Tibial nerve (tissue), 4 donors: ENCODE measurements around the gene ABR. TPM values are rescaled to one million over a fixed set of nuclear protein-coding genes. Genes with fewer than 3 reads are reported as not detected.

ENCODE experiments used
- DNase-seq, 2 donors: peaks; one replicate each; pipeline ENCODE4 v3.0.0-alpha.2; 2019; ENCODE audit warnings: low spot score in 2 of 2
- H3K27ac ChIP-seq, 4 donors: fragments of 200-600 bp; sonication (generic) in 3 of 4; one replicate each; pipeline ENCODE4 v1.5.1; 2017 to 2019; ENCODE audit warnings: mild to moderate bottlenecking in 1 of 4
- H3K27me3 ChIP-seq, 2 donors: fragments of 200-600 bp; sonication (generic) in 1 of 2; one replicate each; pipeline versions ENCODE4 v1.5.1 to v1.6.0; 2017 to 2019
- H3K36me3 ChIP-seq, 3 donors: fragments of 200-600 bp; sonication (generic); one replicate each; pipeline ENCODE4 v1.5.1; 2018 to 2019
- H3K4me1 ChIP-seq, 4 donors: fragments of 200-600 bp; sonication (generic) in 3 of 4; one replicate each; pipeline ENCODE4 v1.5.1; 2017 to 2019
- H3K4me3 ChIP-seq, 4 donors: fragments of 200-600 bp; sonication (generic) in 3 of 4; one replicate each; pipeline ENCODE4 v1.5.1; 2017 to 2019; ENCODE audit warnings: mild to moderate bottlenecking in 1 of 4, moderate library complexity in 1 of 4
- H3K9me3 ChIP-seq, 4 donors: fragments of 200-600 bp; sonication (generic) in 3 of 4; one replicate each; pipeline ENCODE4 v1.5.1; 2017 to 2019
- EP300 ChIP-seq, 2 donors: sonication (generic); formaldehyde crosslinking; IDR thresholded peaks; one replicate each; pipeline ENCODE4 v1.6.1; 2017; ENCODE audit warnings: antibody characterized with exemption in 2 of 2, mild to moderate bottlenecking in 1 of 2
- POLR2A ChIP-seq, 2 donors: fragments of 450-650 bp; IDR thresholded peaks; one replicate each; pipeline ENCODE4 v1.6.1; 2017; ENCODE audit warnings: antibody characterized with exemption in 2 of 2, mild to moderate bottlenecking in 2 of 2, moderate library complexity in 2 of 2
- WGBS, 2 donors: methylation state at CpG; one replicate each; pipeline ENCODE4 v1.1.5; 2018; 5-methylcytosine and 5-hydroxymethylcytosine counted together
- total RNA-seq, 4 donors: library from RNA; depleted of rRNA; stranded (reverse); fragments of >200 nt; gene quantifications; one replicate each; pipeline ENCODE4 v1.1.0, GENCODE V29; 2016
- TF ChIP-seq, protein P1 (sequence below), 5 experiments: fragments of 200-600 bp in 3 of 5; fragments of 450-650 bp in 2 of 5; sonication (generic) in 3 of 5; IDR thresholded peaks; one replicate each; pipeline ENCODE4 v1.5.1; 2016 to 2019; ENCODE audit warnings: antibody characterized with exemption in 5 of 5, mild to moderate bottlenecking in 3 of 5, moderate library complexity in 2 of 5

The ABR gene
- total RNA-seq, 4 donors from 2014 or later: 88.8 to 193 (median 133) TPM

DNA sequence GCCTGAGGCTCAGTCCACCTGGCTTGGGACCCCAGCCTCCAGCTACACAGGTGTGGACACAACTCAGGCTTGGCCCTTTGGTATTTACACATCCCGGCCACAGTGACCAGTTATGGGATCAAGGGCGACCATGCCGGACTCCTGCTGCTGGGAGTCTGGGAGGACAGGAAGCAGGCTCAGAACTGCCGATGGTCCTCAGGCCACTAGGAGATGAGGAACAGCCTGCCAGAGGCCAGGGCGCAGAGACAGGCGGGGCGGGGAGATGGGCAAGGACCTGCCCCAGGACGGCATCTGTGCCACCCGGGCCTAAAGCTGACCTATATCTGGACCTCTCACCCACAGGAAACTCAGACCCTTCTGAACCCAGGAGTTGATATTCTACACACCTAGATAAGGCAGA, 212.7 kb downstream of the ABR start:
- DNase-seq: no peak
- Histone ChIP-seq H3K4me1 (no peaks in the 10 kb centered on the region), H3K27me3 (no peaks in the 10 kb centered on the region), H3K9me3 (no peaks in the 10 kb centered on the region), H3K4me3 (no peak overlapping the region), H3K27ac (no peak overlapping the region), H3K36me3 (no peaks in the 10 kb centered on the region)
- TF ChIP-seq, protein P1, sequence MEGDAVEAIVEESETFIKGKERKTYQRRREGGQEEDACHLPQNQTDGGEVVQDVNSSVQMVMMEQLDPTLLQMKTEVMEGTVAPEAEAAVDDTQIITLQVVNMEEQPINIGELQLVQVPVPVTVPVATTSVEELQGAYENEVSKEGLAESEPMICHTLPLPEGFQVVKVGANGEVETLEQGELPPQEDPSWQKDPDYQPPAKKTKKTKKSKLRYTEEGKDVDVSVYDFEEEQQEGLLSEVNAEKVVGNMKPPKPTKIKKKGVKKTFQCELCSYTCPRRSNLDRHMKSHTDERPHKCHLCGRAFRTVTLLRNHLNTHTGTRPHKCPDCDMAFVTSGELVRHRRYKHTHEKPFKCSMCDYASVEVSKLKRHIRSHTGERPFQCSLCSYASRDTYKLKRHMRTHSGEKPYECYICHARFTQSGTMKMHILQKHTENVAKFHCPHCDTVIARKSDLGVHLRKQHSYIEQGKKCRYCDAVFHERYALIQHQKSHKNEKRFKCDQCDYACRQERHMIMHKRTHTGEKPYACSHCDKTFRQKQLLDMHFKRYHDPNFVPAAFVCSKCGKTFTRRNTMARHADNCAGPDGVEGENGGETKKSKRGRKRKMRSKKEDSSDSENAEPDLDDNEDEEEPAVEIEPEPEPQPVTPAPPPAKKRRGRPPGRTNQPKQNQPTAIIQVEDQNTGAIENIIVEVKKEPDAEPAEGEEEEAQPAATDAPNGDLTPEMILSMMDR (IDR thresholded peaks at IDR 0.05): no peak
- TF ChIP-seq EP300 (IDR thresholded peaks at IDR 0.05) (no peak), POLR2A (IDR thresholded peaks at IDR 0.05) (no peak)
- 97 to 98% methylated on average over 9 of the region's 9 CpGs for WGBS, 2 donors

DNA sequence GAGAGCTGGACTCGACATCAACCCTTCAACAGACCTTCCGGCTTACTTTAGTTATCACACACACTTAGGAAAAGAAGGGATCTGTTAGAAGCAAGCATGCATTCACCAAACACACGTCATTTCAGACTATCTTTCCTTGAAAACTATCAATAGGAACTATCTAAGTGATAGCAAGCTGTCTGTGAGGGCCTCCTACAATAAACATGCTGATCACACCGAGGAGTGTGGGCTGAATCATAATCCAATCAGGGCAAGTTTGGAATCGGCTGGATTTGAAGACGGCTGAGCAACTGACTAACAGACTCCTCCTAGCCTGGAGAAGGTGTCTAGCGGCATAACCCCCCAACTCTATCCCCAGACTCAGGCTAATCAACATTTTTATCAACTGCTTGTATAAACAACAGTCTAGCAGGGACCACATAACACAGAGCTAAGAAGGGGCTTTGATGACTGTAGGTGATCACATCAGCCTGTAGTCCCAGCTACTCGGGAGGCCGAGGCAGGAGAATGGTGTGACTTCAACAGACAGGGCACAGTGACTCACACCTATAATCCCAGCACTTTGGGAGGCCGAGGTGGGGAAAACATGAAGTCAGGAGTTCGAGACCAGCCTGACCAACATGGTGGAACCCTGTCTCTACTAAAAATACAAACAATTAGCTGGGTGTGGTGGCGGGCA, 214.3 kb downstream of the ABR start:
- no peak for DNase-seq
- Histone ChIP-seq H3K27ac (no peak overlapping the region), H3K27me3 (no peaks in the 10 kb centered on the region), H3K4me3 (no peak overlapping the region), H3K9me3 (no peaks in the 10 kb centered on the region), H3K36me3 (no peaks in the 10 kb centered on the region), H3K4me1 (no peaks in the 10 kb centered on the region)
- TF ChIP-seq, protein P1 (IDR thresholded peaks at IDR 0.05): no peak
- no peak for TF ChIP-seq POLR2A (IDR thresholded peaks at IDR 0.05)
- no peak for TF ChIP-seq EP300 (IDR thresholded peaks at IDR 0.05)
- WGBS, 2 donors: 73 to 80% methylated on average over 12 of the region's 12 CpGs

DNA sequence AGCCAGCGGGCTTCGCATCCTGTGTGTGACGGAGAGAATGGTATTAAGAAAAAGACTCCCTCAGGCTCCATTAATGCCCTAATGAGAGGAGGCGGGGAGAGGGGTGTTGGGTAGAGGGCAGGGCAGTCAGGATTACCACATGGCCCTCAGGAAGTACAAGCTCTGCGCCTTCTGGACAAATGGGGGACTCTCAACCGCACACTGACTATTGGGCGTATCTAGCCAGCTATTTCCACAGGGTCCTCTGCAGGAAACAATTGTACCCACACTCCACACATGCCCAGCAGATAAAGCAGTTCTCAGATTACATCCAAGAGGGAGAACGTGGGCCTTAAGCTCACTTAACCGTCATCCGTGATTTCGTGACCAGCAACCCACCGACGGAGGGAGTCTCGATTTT, 214.9 kb downstream of the ABR start:
- H3K27ac ChIP-seq: no peak overlapping the region
- H3K4me1 ChIP-seq: no peaks in the 10 kb centered on the region
- no peaks in the 10 kb centered on the region for H3K36me3 ChIP-seq
- H3K27me3 ChIP-seq: no peaks in the 10 kb centered on the region
- H3K9me3 ChIP-seq: no peaks in the 10 kb centered on the region
- no peak for DNase-seq
- H3K4me3 ChIP-seq: no peak overlapping the region
- no peak for TF ChIP-seq EP300 (IDR thresholded peaks at IDR 0.05)
- TF ChIP-seq, protein P1 (IDR thresholded peaks at IDR 0.05): no peak
- WGBS, 2 donors: 69 to 78% methylated on average over 14 of the region's 14 CpGs

DNA sequence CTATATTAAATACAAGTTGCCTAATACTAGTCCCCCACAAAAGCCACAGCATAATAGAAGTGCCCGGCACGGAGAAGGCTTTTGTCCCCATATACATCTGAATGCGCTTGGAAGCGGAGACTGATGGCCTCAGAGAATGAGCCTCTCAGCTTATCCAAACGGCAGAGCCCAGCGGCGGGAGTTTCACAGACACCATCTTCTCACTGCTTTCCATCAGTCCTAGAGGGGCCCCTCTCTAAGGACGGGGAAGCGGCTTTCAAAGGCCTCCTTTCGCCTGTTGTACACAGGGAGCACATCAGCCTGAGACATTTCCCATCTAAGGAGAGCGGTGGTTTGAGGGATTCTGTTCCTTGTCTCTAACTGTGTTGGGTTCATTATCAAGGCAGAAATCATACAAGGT, 217.1 kb downstream of the ABR start:
- H3K27me3 ChIP-seq: no peaks in the 10 kb centered on the region
- no peaks in the 10 kb centered on the region for H3K4me1 ChIP-seq
- no peak overlapping the region for H3K27ac ChIP-seq
- TF ChIP-seq POLR2A (IDR thresholded peaks at IDR 0.05) (no peak), EP300 (IDR thresholded peaks at IDR 0.05) (no peak)
- TF ChIP-seq, protein P1 (IDR thresholded peaks at IDR 0.05): no peak
- no peaks in the 10 kb centered on the region for H3K9me3 ChIP-seq
- no peak for DNase-seq
- 70 to 75% methylated on average over 11 of the region's 11 CpGs for WGBS, 2 donors
- H3K36me3 ChIP-seq: no peaks in the 10 kb centered on the region
- no peak overlapping the region for H3K4me3 ChIP-seq

DNA sequence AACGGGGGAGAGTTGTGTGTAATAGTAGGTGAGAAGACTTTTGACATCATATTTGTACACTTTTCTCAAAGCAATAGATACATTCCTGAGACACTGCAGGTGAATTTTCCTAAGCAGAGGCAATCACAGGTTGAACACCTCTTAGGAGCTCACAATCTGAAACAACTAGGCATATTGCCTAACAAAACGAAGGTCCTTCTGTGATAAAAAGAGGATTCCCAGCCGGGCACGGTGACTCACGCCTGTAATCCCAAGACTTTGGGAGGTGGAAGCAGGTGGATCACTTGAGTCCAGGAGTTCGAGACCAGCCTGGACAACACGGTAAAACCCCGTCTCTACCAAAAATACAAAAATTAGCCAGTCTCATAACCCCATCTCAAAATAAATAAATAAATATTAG, 217.6 kb downstream of the ABR start:
- Histone ChIP-seq H3K4me3 (no peak overlapping the region), H3K36me3 (no peaks in the 10 kb centered on the region), H3K27me3 (no peaks in the 10 kb centered on the region), H3K4me1 (no peaks in the 10 kb centered on the region), H3K27ac (no peak overlapping the region), H3K9me3 (no peaks in the 10 kb centered on the region)
- TF ChIP-seq, protein P1 (IDR thresholded peaks at IDR 0.05): no peak
- TF ChIP-seq POLR2A (IDR thresholded peaks at IDR 0.05): no peak
- TF ChIP-seq EP300 (IDR thresholded peaks at IDR 0.05): no peak
- DNase-seq: no peak
- WGBS, 2 donors: 89 to 90% methylated on average over 8 of the region's 8 CpGs
